ENCODE measurements around the gene FAM83C. TPM values are rescaled to one million over a fixed set of nuclear protein-coding genes. Genes with fewer than 3 reads are reported as not detected.

Gene FAM83C
- total RNA-seq, 1 experiment from 2014 or later: not detected

- Histone ChIP-seq H3K27ac (ENCODE audit: low read length) (no peak overlapping the region), H3K4me1 (ENCODE audit: insufficient read depth, low read length) (peaks cover 9% of the 10 kb centered on the region), H3K27me3 (ENCODE audit: low read length) (no peaks in the 10 kb centered on the region), H3K79me2 (ENCODE audit: low read length) (no peaks in the 10 kb centered on the region), H3K4me2 (ENCODE audit: low read length) (no peak overlapping the region), H3K36me3 (ENCODE audit: low read depth, low read length) (no peaks in the 10 kb centered on the region), H3K4me3 (ENCODE audit: low read length) (no peak overlapping the region), H2AFZ (ENCODE audit: low read length) (no peak overlapping the region), H3K9ac (ENCODE audit: low read length) (no peak overlapping the region), H3K9me2 (replicated peaks; ENCODE audit: low read length) (no peaks in the 10 kb centered on the region), H3F3A (ENCODE audit: low read length, unreplicated experiment) (no peaks in the 10 kb centered on the region), H4K20me1 (ENCODE audit: low read length) (no peaks in the 10 kb centered on the region), H3K9me3 (ENCODE audit: low read length) (no peaks in the 10 kb centered on the region)
- TF ChIP-seq EZH2 (IDR thresholded peaks at IDR 0.05; ENCODE audit: low read length, unreplicated experiment) (no peak), EZH2phosphoT487 (IDR thresholded peaks at IDR 0.05; ENCODE audit: borderline replicate concordance, low read length) (no peak)
- TF ChIP-seq, protein P1, sequence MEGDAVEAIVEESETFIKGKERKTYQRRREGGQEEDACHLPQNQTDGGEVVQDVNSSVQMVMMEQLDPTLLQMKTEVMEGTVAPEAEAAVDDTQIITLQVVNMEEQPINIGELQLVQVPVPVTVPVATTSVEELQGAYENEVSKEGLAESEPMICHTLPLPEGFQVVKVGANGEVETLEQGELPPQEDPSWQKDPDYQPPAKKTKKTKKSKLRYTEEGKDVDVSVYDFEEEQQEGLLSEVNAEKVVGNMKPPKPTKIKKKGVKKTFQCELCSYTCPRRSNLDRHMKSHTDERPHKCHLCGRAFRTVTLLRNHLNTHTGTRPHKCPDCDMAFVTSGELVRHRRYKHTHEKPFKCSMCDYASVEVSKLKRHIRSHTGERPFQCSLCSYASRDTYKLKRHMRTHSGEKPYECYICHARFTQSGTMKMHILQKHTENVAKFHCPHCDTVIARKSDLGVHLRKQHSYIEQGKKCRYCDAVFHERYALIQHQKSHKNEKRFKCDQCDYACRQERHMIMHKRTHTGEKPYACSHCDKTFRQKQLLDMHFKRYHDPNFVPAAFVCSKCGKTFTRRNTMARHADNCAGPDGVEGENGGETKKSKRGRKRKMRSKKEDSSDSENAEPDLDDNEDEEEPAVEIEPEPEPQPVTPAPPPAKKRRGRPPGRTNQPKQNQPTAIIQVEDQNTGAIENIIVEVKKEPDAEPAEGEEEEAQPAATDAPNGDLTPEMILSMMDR (conservative IDR thresholded peaks at IDR 0.05; ENCODE audit: low read depth, low read length): no peak
- intact Hi-C loops (cut with micrococcal nuclease): no loop called here
- ChIA-PET CTCF (no interaction called here), POLR2A (ENCODE audit: unreplicated experiment) (no interaction called here)
- no peak for ATAC-seq
- DNase-seq: no peak
- no TSS peak for BruUV-seq (replicated peaks)
Measured at GRCh38 chr20:35293303-35294292, 1.4 kb upstream of the FAM83C start.

DNA sequence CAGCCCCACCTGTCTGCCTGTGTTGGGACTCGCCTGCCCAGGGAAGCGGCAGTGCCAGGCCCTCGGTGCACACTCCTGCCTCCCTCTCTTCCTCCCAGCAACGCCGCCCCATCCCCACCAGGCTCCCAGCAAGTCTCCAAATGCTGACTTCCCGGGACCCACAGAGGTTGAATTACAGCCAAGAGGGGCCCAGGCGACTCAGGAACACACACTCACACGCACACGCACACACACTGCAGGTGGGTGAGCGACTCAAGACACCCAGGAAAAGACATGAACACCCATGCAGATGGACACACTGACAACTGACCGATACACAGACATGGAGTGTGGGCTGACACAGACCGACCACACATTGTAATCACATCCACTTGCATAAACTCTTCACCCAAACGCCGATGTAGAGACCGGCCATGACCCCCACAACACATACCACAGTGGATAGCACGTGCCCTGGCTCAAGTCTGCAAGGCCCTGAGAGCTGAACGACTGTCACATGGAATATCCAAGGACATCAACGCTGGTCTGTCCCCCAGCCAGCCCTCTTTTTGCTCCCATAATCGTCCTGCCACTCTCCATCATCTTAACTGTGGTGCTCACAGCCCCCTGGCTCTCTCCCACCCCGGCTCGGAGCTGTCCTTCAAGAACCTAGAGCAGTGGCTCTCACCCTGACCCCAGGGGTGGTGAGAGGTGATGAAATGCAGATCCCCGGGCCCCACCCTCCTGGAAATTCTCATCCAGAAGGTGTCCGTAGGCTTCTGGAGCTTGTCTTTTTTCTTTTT is 470 bp upstream of the FAM83C start:
- ChIA-PET CTCF (no interaction called here), POLR2A (ENCODE audit: unreplicated experiment) (no interaction called here)
- H3K9me3 ChIP-seq (ENCODE audit: low read length): no peaks in the 10 kb centered on the region
- H4K20me1 ChIP-seq (ENCODE audit: low read length): no peaks in the 10 kb centered on the region
- intact Hi-C loops (cut with micrococcal nuclease): no loop called here
- TF ChIP-seq EZH2phosphoT487 (IDR thresholded peaks at IDR 0.05; ENCODE audit: borderline replicate concordance, low read length) (no peak), EZH2 (IDR thresholded peaks at IDR 0.05; ENCODE audit: low read length, unreplicated experiment) (no peak)
- TF ChIP-seq, protein P1 (conservative IDR thresholded peaks at IDR 0.05; ENCODE audit: low read depth, low read length): no peak
- H3F3A ChIP-seq (ENCODE audit: low read length, unreplicated experiment): no peaks in the 10 kb centered on the region
- no peaks in the 10 kb centered on the region for H3K27me3 ChIP-seq (ENCODE audit: low read length)
- BruUV-seq (replicated peaks): no TSS peak
- H3K27ac ChIP-seq (ENCODE audit: low read length): no peak overlapping the region
- H3K9me2 ChIP-seq (replicated peaks; ENCODE audit: low read length): no peaks in the 10 kb centered on the region
- H3K79me2 ChIP-seq (ENCODE audit: low read length): no peaks in the 10 kb centered on the region
- H3K9ac ChIP-seq (ENCODE audit: low read length): no peak overlapping the region
- peaks cover 6% of the 10 kb centered on the region for H3K4me1 ChIP-seq (ENCODE audit: insufficient read depth, low read length)
- no peak overlapping the region for H2AFZ ChIP-seq (ENCODE audit: low read length)
- DNase-seq: no peak
- H3K4me2 ChIP-seq (ENCODE audit: low read length): no peak overlapping the region
- H3K4me3 ChIP-seq (ENCODE audit: low read length): no peak overlapping the region
- H3K36me3 ChIP-seq (ENCODE audit: low read depth, low read length): no peaks in the 10 kb centered on the region
- no peak for ATAC-seq
